Endothelial cell (in vitro differentiated cells): ENCODE measurements around the gene MRPS11. TPM values are rescaled to one million over a fixed set of nuclear protein-coding genes. Genes with fewer than 3 reads are reported as not detected.
"Not testable (repeated sequence)": the region's sequence is repeated elsewhere in the genome, so short reads cannot be mapped to it uniquely, and the experiment has no call there.

Source experiments
- DNase-seq: peaks from one replicate; pipeline ENCODE4 v3.0.0; 2021; ENCODE audit warnings: low spot score
- H3K27ac Mint-ChIP-seq: one replicate; pipeline ENCODE4 v1.8.0; 2021; ENCODE audit warnings: mixed read lengths, inconsistent platforms; ENCODE audit not compliant: unreplicated experiment
- H3K27me3 Mint-ChIP-seq: one replicate; pipeline ENCODE4 v1.8.0; 2021; ENCODE audit warnings: mild to moderate bottlenecking, moderate library complexity, mixed read lengths, inconsistent platforms; ENCODE audit not compliant: unreplicated experiment
- H3K36me3 Mint-ChIP-seq: one replicate; pipeline ENCODE4 v1.8.0; 2021; ENCODE audit warnings: mild to moderate bottlenecking, low read depth, mixed read lengths, inconsistent platforms; ENCODE audit not compliant: unreplicated experiment
- H3K4me1 Mint-ChIP-seq: one replicate; pipeline ENCODE4 v1.8.0; 2021; ENCODE audit warnings: mild to moderate bottlenecking, mixed read lengths, inconsistent platforms; ENCODE audit not compliant: unreplicated experiment
- H3K4me3 Mint-ChIP-seq: one replicate; pipeline ENCODE4 v1.8.0; 2021; ENCODE audit warnings: mild to moderate bottlenecking, mixed read lengths, inconsistent platforms; ENCODE audit not compliant: unreplicated experiment
- H3K9me3 Mint-ChIP-seq: one replicate; pipeline ENCODE4 v1.8.0; 2021; ENCODE audit warnings: mixed read lengths, inconsistent platforms; ENCODE audit not compliant: unreplicated experiment
- total RNA-seq: library from RNA; stranded (reverse); fragmentation: NEBNext Ultra II Directional; extraction: Animal tissue kit (Norgen Biotek cat#: 25700); gene quantifications from one replicate; pipeline ENCODE4 v1.2.1, GENCODE V29; 2021; ENCODE audit not compliant: unreplicated experiment
- TF ChIP-seq, protein P1 (sequence below): fragments of 200-600 bp; sonication (generic); IDR thresholded peaks from one replicate; pipeline ENCODE4 v1.5.0; 2021; ENCODE audit warnings: antibody characterized with exemption; ENCODE audit not compliant: unreplicated experiment

MRPS11 gene
- total RNA-seq, 1 donor from 2014 or later: 42.9 TPM

DNA sequence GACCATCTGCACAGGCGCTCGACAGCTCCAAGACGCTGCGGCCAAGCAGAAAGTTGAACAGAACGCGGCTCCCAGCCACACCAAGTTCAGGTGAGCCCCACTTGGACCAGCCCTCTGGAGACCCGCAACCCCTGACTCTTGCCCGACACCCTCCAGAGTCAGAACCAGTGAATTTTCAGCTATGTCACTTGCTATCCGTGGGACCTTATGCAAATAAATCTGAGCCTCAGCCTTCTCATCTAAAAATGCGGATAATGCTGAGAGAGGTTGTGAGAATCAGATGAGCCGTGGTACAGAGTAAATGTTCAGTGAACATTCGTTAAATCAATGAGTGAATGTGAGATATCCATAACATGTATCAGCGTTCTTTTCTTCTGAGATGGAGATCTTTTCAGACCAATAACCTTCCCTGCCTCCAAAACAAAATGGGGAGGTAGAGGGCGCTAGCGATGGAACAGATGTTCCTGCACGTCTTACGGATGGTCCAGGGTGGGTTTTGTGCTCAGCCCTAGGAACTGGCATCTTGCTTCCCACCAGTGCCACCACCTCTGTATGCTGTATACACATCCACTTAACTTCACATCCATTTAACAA is 524 bp downstream of the MRPS11 start:
- peak overlapping the region; percentile 92 for H3K27ac Mint-ChIP-seq
- peak overlapping the region; percentile 92 for H3K4me3 Mint-ChIP-seq
- DNase-seq: peak; percentile 31

DNA sequence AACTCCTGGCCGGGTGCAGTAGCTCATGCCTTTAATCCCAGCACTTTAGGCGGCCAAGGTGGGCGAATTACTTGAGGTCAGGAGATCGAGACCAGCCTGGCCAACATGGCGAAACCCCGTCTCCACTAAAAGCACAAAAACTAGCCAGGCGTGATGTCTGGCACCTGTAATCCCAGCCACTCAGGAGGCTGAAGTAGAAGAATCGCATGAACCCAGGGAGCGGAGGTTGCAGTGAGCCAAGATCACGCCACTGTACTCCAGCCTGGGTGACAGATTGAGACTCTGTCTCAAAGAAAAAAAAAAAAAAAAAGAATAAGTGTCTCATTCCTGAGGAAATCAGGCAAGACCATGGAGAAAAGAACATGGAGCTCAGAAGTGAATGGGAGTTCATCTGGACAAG is 1.2 kb downstream of the MRPS11 start:
- H3K4me1 Mint-ChIP-seq: peaks cover 25% of the 10 kb centered on the region
- H3K27me3 Mint-ChIP-seq, H3K9me3 Mint-ChIP-seq, DNase-seq, H3K27ac Mint-ChIP-seq, H3K4me3 Mint-ChIP-seq, H3K36me3 Mint-ChIP-seq: not testable (repeated sequence)

More for the DNA sequence above, 524 bp downstream of the MRPS11 start:
- Mint-ChIP-seq H3K4me1 (peaks cover 25% of the 10 kb centered on the region), H3K36me3 (peaks cover 4% of the 10 kb centered on the region), H3K27me3 (peaks cover 4% of the 10 kb centered on the region), H3K9me3 (no peaks in the 10 kb centered on the region)
- TF ChIP-seq, protein P1, sequence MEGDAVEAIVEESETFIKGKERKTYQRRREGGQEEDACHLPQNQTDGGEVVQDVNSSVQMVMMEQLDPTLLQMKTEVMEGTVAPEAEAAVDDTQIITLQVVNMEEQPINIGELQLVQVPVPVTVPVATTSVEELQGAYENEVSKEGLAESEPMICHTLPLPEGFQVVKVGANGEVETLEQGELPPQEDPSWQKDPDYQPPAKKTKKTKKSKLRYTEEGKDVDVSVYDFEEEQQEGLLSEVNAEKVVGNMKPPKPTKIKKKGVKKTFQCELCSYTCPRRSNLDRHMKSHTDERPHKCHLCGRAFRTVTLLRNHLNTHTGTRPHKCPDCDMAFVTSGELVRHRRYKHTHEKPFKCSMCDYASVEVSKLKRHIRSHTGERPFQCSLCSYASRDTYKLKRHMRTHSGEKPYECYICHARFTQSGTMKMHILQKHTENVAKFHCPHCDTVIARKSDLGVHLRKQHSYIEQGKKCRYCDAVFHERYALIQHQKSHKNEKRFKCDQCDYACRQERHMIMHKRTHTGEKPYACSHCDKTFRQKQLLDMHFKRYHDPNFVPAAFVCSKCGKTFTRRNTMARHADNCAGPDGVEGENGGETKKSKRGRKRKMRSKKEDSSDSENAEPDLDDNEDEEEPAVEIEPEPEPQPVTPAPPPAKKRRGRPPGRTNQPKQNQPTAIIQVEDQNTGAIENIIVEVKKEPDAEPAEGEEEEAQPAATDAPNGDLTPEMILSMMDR: no peak

DNA sequence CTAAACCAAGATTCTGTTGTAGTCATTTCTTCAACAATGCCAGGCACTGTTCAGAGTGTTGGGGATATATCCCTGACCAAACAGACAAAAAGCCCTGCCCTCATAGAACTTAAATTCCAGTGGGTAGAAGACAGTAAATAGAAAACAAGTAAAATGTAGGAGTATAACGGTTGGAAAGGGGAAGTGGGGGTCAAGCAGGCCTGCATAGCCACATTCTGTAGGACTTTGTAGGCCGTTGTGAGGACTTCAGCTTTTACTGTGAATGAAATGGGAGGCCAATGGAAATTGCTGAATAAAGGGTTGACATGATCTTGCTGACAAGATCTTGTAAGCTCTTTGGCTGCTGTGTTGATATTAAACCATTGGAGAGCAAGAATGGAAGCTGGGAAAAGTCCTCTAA is 1.8 kb downstream of the MRPS11 start:
- peaks cover 21% of the 10 kb centered on the region for H3K4me1 Mint-ChIP-seq
- TF ChIP-seq, protein P1: no peak
- H3K4me3 Mint-ChIP-seq: no peak overlapping the region
- no peak overlapping the region for H3K27ac Mint-ChIP-seq
- no peaks in the 10 kb centered on the region for H3K9me3 Mint-ChIP-seq
- DNase-seq: no peak
- peaks cover 4% of the 10 kb centered on the region for H3K36me3 Mint-ChIP-seq
- H3K27me3 Mint-ChIP-seq: peaks cover 3% of the 10 kb centered on the region

DNA sequence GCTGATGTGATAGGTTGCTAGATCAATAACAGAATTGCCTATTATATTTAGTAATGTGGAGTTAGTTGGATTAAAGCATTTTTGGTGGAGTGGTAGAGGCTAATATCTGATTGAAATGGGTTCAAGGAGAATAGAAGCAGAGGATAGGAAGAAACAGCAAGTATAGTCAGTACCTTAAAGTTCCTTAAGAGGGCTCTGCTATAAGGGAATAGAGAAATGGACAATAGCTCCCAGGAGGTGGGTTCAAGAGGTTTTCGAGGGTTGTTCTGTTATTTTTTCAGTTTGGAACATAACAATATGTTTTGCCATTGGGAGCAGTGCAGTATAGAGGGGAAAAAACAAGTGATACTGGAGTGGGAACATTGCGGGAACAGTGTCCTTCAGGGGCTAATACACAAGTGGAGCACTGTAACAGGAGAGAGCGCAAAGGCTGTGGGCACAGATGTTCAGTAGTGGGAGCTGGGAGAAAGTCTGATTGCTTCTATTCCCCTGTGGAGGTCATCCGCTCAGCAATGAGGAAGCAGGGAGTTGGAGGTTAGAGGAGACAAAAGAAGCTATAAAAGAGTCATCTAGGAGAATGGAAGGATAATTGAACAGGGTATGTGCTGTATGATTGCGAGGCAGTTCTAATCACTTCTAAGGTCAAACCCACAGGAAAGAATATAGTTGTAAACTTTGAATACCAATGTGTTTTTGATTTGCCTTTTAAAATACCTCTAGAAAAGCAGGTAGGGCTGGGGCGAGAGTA is 3.3 kb downstream of the MRPS11 start:
- peaks cover 10% of the 10 kb centered on the region for H3K4me1 Mint-ChIP-seq
- H3K4me3 Mint-ChIP-seq: no peak overlapping the region
- TF ChIP-seq, protein P1: peak; percentile 9
- H3K27ac Mint-ChIP-seq: no peak overlapping the region
- H3K36me3 Mint-ChIP-seq: peaks cover 7% of the 10 kb centered on the region
- no peaks in the 10 kb centered on the region for H3K9me3 Mint-ChIP-seq
- peaks cover 2% of the 10 kb centered on the region for H3K27me3 Mint-ChIP-seq
- no peak for DNase-seq

DNA sequence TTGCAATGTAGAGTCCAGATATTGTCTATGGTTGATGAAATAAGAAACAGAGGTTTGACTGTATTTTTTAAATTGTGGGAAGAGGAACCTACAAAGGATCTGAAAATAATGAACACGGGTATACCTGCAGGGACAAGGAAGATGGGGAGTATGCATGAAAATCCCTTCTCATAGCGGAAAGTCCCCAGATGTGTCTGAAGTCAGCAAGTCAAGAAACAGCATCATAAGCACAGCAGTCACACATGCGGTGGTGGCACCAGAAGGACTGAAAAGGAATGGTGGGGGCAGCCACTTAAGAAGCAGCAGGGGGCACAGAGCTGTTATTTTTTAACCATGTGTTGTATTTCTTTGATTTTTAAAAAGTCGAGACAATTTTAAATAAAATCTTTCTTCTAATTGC is 4.7 kb downstream of the MRPS11 start:
- peaks cover 2% of the 10 kb centered on the region for H3K27me3 Mint-ChIP-seq
- no peaks in the 10 kb centered on the region for H3K4me1 Mint-ChIP-seq
- no peak overlapping the region for H3K4me3 Mint-ChIP-seq
- H3K9me3 Mint-ChIP-seq: no peaks in the 10 kb centered on the region
- no peak overlapping the region for H3K27ac Mint-ChIP-seq
- peaks cover 7% of the 10 kb centered on the region for H3K36me3 Mint-ChIP-seq
- DNase-seq: no peak
- TF ChIP-seq, protein P1: no peak

DNA sequence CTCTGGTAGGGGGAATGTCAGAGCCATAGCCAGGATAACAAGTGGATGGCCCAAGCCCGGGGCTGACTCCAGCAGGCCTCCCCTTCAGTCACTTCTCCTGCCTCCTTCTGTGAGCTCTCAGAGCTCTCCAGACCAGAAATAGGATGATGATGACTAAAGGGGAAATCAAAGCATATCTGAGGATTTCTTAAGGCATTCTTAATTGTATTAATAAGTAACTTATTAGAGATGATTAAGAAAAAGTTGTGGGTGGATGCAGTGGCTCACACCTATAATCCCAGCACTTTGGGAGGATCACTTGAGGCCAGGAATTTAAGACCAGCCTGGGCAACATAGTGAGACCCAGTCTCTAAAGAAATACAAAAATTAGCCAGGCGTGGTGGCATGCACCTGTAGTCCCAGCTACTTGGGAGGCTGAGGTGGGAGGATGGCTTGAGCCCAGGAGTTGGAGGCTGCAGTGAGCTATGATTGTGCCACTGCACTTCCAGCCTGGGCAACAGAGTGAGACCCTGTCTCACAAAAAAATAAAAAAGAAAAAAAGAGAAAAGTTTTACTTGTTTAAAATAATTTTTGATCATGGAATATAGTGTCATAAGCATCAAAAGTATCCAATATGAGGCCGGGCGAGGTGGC is 6.3 kb downstream of the MRPS11 start:
- DNase-seq, H3K27me3 Mint-ChIP-seq, H3K27ac Mint-ChIP-seq, H3K4me3 Mint-ChIP-seq, H3K4me1 Mint-ChIP-seq, H3K36me3 Mint-ChIP-seq, H3K9me3 Mint-ChIP-seq: not testable (repeated sequence)
